ENCODE data around the gene TRMT10C. TPM values are rescaled to one million over a fixed set of nuclear protein-coding genes. Genes with fewer than 3 reads are reported as not detected.
"Not testable (repeated sequence)": the region's sequence is repeated elsewhere in the genome, so short reads cannot be mapped to it uniquely, and the experiment has no call there.

TRMT10C gene
- total RNA-seq, 3 donors from 2014 or later: 17.8 to 27.2 (median 25.6) TPM

GRCh38 chr3:101536266-101536665, 25.4 kb upstream of the TRMT10C start:
- Histone ChIP-seq H3K9me3 (no peaks in the 10 kb centered on the region), H3K4me3 (no peak overlapping the region), H3K4me1 (no peaks in the 10 kb centered on the region), H3K27ac (no peak overlapping the region), H3K36me3 (no peaks in the 10 kb centered on the region), H3K27me3 (no peaks in the 10 kb centered on the region)
- intact Hi-C loops (cut with DNase I; ENCODE audit: low total_unique reads): no loop called here
- DNase-seq (ENCODE audit: low spot score in 2 of 2): no peak
- no peak for TF ChIP-seq POLR2A (IDR thresholded peaks at IDR 0.05)
- TF ChIP-seq, protein P1, sequence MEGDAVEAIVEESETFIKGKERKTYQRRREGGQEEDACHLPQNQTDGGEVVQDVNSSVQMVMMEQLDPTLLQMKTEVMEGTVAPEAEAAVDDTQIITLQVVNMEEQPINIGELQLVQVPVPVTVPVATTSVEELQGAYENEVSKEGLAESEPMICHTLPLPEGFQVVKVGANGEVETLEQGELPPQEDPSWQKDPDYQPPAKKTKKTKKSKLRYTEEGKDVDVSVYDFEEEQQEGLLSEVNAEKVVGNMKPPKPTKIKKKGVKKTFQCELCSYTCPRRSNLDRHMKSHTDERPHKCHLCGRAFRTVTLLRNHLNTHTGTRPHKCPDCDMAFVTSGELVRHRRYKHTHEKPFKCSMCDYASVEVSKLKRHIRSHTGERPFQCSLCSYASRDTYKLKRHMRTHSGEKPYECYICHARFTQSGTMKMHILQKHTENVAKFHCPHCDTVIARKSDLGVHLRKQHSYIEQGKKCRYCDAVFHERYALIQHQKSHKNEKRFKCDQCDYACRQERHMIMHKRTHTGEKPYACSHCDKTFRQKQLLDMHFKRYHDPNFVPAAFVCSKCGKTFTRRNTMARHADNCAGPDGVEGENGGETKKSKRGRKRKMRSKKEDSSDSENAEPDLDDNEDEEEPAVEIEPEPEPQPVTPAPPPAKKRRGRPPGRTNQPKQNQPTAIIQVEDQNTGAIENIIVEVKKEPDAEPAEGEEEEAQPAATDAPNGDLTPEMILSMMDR (IDR thresholded peaks at IDR 0.05): no peak
- TF ChIP-seq POLR2AphosphoS5 (IDR thresholded peaks at IDR 0.05): no peak

DNA sequence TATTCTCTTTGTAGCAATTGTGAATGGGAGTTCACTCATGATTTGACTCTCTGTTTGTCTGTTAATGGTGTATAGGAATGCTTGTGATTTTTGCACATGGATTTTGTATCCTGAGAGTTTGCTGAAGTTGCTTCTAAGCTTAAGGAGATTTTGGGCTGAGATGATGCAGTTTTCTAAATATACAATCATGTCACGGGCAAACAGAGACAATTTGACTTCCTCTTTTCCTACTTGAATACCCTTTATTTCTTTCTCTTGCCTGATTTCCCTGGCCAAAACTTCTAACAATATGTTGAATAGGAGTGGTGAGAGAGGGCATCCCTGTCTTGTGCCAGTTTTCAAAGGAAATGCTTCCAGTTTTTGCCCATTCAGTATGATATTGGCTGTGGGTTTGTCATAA, 24.7 kb upstream of the TRMT10C start:
- H3K9me3 ChIP-seq; DNase-seq (ENCODE audit: low spot score in 2 of 2); H3K4me1 ChIP-seq; H3K27me3 ChIP-seq; H3K27ac ChIP-seq; H3K36me3 ChIP-seq; intact Hi-C loops (cut with DNase I; ENCODE audit: low total_unique reads); H3K4me3 ChIP-seq: not testable (repeated sequence)

DNA sequence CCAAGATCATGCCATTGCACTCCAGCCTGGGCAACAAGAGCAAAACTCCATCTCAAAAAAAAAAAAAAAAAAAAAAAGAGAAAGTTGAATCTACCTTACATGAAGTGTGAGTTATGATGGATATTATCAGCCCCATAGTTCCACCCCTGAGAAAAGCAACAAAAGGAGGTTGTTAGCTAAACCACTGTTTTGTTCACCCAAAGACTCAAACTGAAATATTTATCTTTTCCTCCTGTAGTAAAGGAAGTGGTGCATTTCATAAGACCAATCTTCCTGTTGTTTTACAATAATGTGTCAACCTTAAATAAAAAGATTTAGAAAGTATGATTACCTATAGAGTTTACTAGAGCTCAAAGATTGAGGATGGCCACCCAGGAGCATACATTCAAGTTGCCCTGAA, 18.7 kb upstream of the TRMT10C start:
- TF ChIP-seq, protein P1 (IDR thresholded peaks at IDR 0.05): no peak
- no peak for TF ChIP-seq POLR2AphosphoS5 (IDR thresholded peaks at IDR 0.05)
- TF ChIP-seq POLR2A (IDR thresholded peaks at IDR 0.05): no peak
- H3K4me3 ChIP-seq: no peak overlapping the region
- no peaks in the 10 kb centered on the region for H3K36me3 ChIP-seq
- no peak for DNase-seq (ENCODE audit: low spot score in 2 of 2)
- no peaks in the 10 kb centered on the region for H3K9me3 ChIP-seq
- H3K4me1 ChIP-seq: no peaks in the 10 kb centered on the region
- intact Hi-C loops (cut with DNase I; ENCODE audit: low total_unique reads): no loop called here
- H3K27me3 ChIP-seq: no peaks in the 10 kb centered on the region
- no peak overlapping the region for H3K27ac ChIP-seq

GRCh38 chr3:101544161-101544850, 17.4 kb upstream of the TRMT10C start:
- intact Hi-C loops (cut with DNase I; ENCODE audit: low total_unique reads): loop anchor here (2.0 kb wide), 1 partner anchor 38 kb away; no protein-coding TSS in a partner anchor
- no peak for DNase-seq (ENCODE audit: low spot score in 2 of 2)

GRCh38 chr3:101548527-101549105, 13.1 kb upstream of the TRMT10C start:
- no peaks in the 10 kb centered on the region for H3K27me3 ChIP-seq
- TF ChIP-seq, protein P1 (IDR thresholded peaks at IDR 0.05): no peak
- DNase-seq (ENCODE audit: low spot score in 2 of 2): no peak
- H3K9me3 ChIP-seq: no peaks in the 10 kb centered on the region
- intact Hi-C loops (cut with DNase I; ENCODE audit: low total_unique reads): no loop called here
- H3K36me3 ChIP-seq: no peaks in the 10 kb centered on the region
- H3K27ac ChIP-seq: no peak overlapping the region
- H3K4me1 ChIP-seq: no peaks in the 10 kb centered on the region
- H3K4me3 ChIP-seq: no peak overlapping the region

More at GRCh38 chr3:101544161-101544850, 17.4 kb upstream of the TRMT10C start:
- TF ChIP-seq POLR2AphosphoS5 (IDR thresholded peaks at IDR 0.05) (no peak), POLR2A (IDR thresholded peaks at IDR 0.05) (no peak)
- TF ChIP-seq, protein P1 (IDR thresholded peaks at IDR 0.05): no peak
- no peaks in the 10 kb centered on the region for H3K4me1 ChIP-seq
- H3K4me3 ChIP-seq: no peak overlapping the region
- no peak overlapping the region for H3K27ac ChIP-seq
- H3K27me3 ChIP-seq: no peaks in the 10 kb centered on the region
- H3K36me3 ChIP-seq: no peaks in the 10 kb centered on the region
- no peaks in the 10 kb centered on the region for H3K9me3 ChIP-seq

All from breast epithelium (tissue), 4 donors.